Uterus (tissue), 4 donors: ENCODE measurements around the gene C10orf71. TPM values are rescaled to one million over a fixed set of nuclear protein-coding genes. Genes with fewer than 3 reads are reported as not detected.

Experiments
- DNase-seq, 2 donors: peaks; one replicate each; pipeline ENCODE4 v3.0.0-alpha.2; 2019 to 2020
- H3K27ac ChIP-seq, 2 donors: fragments of 200-600 bp; sonication (generic); 1 replicate in 1 of 2; 2 replicates in 1 of 2; pipeline ENCODE4 v1.5.1; 2016 to 2018
- H3K27me3 ChIP-seq, 2 donors: fragments of 200-600 bp; sonication (generic); one replicate each; pipeline ENCODE4 v1.5.1; 2018 to 2019; ENCODE audit warnings: control low read depth in 1 of 2
- H3K36me3 ChIP-seq, 2 donors: fragments of 200-600 bp; sonication (generic); one replicate each; pipeline ENCODE4 v1.5.1; 2019; ENCODE audit warnings: control low read depth in 1 of 2
- H3K4me1 ChIP-seq, 2 donors: fragments of 200-600 bp; sonication (generic); one replicate each; pipeline ENCODE4 v1.5.1; 2018 to 2019; ENCODE audit warnings: control low read depth in 1 of 2
- H3K4me3 ChIP-seq, 2 donors: fragments of 200-600 bp; sonication (generic); 1 replicate in 1 of 2; 2 replicates in 1 of 2; pipeline ENCODE4 v1.5.1; 2018 to 2019; ENCODE audit warnings: mild to moderate bottlenecking in 1 of 2
- H3K9me3 ChIP-seq, 2 donors: fragments of 200-600 bp; sonication (generic); one replicate each; pipeline ENCODE4 v1.5.1; 2019; ENCODE audit warnings: control low read depth in 1 of 2
- CTCF ChIP-seq, 4 experiments: fragments of 200-600 bp in 2 of 4; fragments of 450-650 bp in 2 of 4; sonication (generic) in 2 of 4; IDR thresholded peaks; one replicate each; pipeline ENCODE4 v1.5.1; 2016 to 2019; ENCODE audit warnings: antibody characterized with exemption in 4 of 4, mild to moderate bottlenecking in 2 of 4, moderate library complexity in 1 of 4
- POLR2A ChIP-seq, 2 donors: fragments of 450-650 bp; IDR thresholded peaks; one replicate each; pipeline ENCODE4 v1.6.1; 2016; ENCODE audit warnings: antibody characterized with exemption in 2 of 2, mild to moderate bottlenecking in 1 of 2, moderate library complexity in 1 of 2
- intact Hi-C: fragments of 100-400 bp; cut with DNase I; formaldehyde crosslinking; loops from one replicate; pipeline ENCODE4 v1.15.1; 2023; ENCODE audit warnings: low total_unique reads
- total RNA-seq, 4 donors: library from RNA; depleted of rRNA in 3 of 4; stranded (reverse); fragments of >200 nt in 3 of 4; gene quantifications; one replicate each; pipeline versions ENCODE4 v1.1.0 to v1.2.4, GENCODE V29; 2014 to 2023
- donor health status: DM: yes; HTN: yes; CAD: no.

Gene C10orf71
- total RNA-seq, 4 donors from 2014 or later, result not detected

DNA sequence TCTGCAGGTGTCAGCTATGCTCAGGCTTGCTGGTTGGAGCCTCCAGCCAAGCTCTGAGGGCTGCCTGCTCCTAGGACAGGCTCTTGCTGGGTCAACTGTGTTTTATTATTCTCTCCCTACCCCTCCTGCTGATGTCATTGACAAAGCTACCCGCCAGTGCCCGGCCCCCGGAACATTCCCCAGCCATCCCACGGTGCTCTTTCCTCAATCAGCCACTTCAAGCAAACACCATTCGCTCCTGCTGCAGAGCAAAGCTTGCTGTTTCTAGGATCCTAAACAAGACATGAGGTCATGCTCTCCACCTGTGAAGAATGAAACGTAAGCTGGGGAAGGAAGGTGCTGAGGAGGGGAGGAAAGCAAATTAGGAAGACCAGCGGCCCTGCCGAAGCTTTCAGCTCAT lies 2.1 kb upstream of the C10orf71 start:
- Histone ChIP-seq H3K36me3 (no peaks in the 10 kb centered on the region), H3K4me3 (no peak overlapping the region), H3K4me1 (no peaks in the 10 kb centered on the region), H3K9me3 (no peaks in the 10 kb centered on the region), H3K27ac (no peak overlapping the region), H3K27me3 (no peaks in the 10 kb centered on the region)
- no peak for DNase-seq
- intact Hi-C loops, result no loop called here
- no peak for TF ChIP-seq POLR2A (IDR thresholded peaks at IDR 0.05)
- TF ChIP-seq CTCF (IDR thresholded peaks at IDR 0.05), result no peak

DNA sequence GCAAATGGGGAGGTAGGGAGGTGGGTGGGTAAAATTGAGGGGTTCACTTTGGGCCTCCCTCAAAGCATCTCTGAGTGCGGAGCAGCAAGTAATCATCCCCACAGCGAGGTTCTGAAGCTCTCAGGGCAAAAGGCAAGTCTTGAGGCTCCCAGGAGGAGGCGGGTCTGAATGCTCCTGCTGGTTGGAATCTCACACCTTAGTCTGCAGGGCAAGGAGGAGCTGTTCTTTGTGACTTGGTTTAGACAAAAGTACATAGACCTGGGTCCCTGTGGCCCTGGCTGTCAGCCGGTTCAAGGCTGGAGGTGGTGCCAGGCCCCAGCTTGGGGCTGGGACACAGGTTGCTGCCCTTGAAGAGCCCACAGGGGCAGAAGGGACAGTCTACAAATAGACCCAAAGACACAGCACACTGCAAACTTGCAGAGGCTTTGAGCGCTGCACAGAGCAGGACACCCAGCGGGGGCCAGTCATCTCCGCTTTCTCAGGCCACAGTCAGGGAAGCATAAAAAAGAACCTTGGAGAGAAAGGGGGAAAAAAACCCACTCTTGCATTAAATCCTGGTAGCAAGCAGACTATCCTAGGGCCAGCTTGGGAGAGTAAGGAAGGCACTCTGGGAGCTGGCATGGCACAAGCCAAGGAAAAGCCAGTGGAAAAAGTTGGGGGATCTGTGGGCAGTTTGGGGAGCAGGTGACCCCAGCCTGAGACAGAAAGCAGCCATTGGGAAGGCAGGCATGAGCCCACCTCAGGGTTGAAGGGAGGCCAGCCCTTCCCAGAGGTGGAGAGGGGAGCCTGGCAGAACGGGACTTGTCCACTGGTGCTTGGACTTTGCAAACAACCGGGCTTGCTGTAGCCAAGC lies 926 bp upstream of the C10orf71 start:
- H3K27ac ChIP-seq, result no peak overlapping the region
- H3K9me3 ChIP-seq, result no peaks in the 10 kb centered on the region
- DNase-seq, result no peak
- intact Hi-C loops, result no loop called here
- no peaks in the 10 kb centered on the region for H3K4me1 ChIP-seq
- TF ChIP-seq CTCF (IDR thresholded peaks at IDR 0.05) (no peak), POLR2A (IDR thresholded peaks at IDR 0.05) (no peak)
- no peaks in the 10 kb centered on the region for H3K36me3 ChIP-seq
- H3K27me3 ChIP-seq, result no peaks in the 10 kb centered on the region
- no peak overlapping the region for H3K4me3 ChIP-seq

- H3K27ac ChIP-seq, result no peak overlapping the region
Measured at GRCh38 chr10:49298671-49298982, 343 bp upstream of the C10orf71 start.

DNA sequence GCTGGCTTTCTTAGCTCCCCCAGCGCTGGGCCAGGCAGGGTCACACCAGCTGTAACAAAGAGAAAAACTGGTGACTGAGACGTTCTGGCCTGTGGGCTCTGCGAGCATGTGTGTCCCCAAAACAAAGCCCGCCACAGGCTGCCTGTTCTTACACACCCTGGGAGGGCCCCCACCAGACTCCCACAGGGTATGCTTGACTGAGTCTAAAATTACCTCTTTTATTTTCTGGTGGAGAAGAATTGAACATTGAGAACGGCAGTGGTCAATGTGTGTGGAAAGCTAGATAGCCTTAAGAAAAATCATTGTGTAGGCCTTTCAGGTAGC lies 808 bp downstream of the C10orf71 start:
- Histone ChIP-seq H3K27ac (no peak overlapping the region), H3K9me3 (no peaks in the 10 kb centered on the region), H3K4me1 (no peaks in the 10 kb centered on the region), H3K4me3 (no peak overlapping the region), H3K36me3 (no peaks in the 10 kb centered on the region), H3K27me3 (no peaks in the 10 kb centered on the region)
- no peak for DNase-seq
- intact Hi-C loops, result no loop called here
- TF ChIP-seq POLR2A (IDR thresholded peaks at IDR 0.05), result no peak
- no peak for TF ChIP-seq CTCF (IDR thresholded peaks at IDR 0.05)

More at GRCh38 chr10:49298671-49298982, 343 bp upstream of the C10orf71 start:
- Histone ChIP-seq H3K4me1 (no peaks in the 10 kb centered on the region), H3K4me3 (no peak overlapping the region), H3K36me3 (no peaks in the 10 kb centered on the region), H3K27me3 (no peaks in the 10 kb centered on the region), H3K9me3 (no peaks in the 10 kb centered on the region)
- peak in 1 of 2 donors; percentile 20 for DNase-seq
- intact Hi-C loops, result no loop called here
- TF ChIP-seq POLR2A (IDR thresholded peaks at IDR 0.05) (no peak), CTCF (IDR thresholded peaks at IDR 0.05) (no peak)

GRCh38 chr10:49300140-49300974 lies 1.4 kb downstream of the C10orf71 start:
- no peak for TF ChIP-seq CTCF (IDR thresholded peaks at IDR 0.05)
- TF ChIP-seq POLR2A (IDR thresholded peaks at IDR 0.05), result no peak
- H3K36me3 ChIP-seq, result no peaks in the 10 kb centered on the region
- no peaks in the 10 kb centered on the region for H3K9me3 ChIP-seq
- DNase-seq, result no peak
- no peaks in the 10 kb centered on the region for H3K27me3 ChIP-seq
- no peaks in the 10 kb centered on the region for H3K4me1 ChIP-seq
- no peak overlapping the region for H3K4me3 ChIP-seq
- intact Hi-C loops, result no loop called here
- no peak overlapping the region for H3K27ac ChIP-seq
